Sigmoid colon (tissue), 7 donors: ENCODE measurements around the gene HOXB4. TPM values are rescaled to one million over a fixed set of nuclear protein-coding genes. Genes with fewer than 3 reads are reported as not detected.

ENCODE experiments used
- DNase-seq: peaks from one replicate; pipeline ENCODE4 v3.0.0-alpha.2; 2019
- H3K27ac ChIP-seq, 4 donors: fragments of 200-600 bp; sonication (generic); one replicate each; pipeline ENCODE4 v1.5.1; 2016 to 2019; ENCODE audit warnings: mild to moderate bottlenecking in 1 of 4
- H3K27me3 ChIP-seq, 3 donors: fragments of 200-600 bp; sonication (generic); one replicate each; pipeline ENCODE4 v1.5.1; 2019; ENCODE audit warnings: mild to moderate bottlenecking in 1 of 3
- H3K36me3 ChIP-seq, 4 donors: fragments of 200-600 bp; sonication (generic); one replicate each; pipeline ENCODE4 v1.5.1; 2016 to 2019
- H3K4me1 ChIP-seq, 4 donors: fragments of 200-600 bp; sonication (generic); one replicate each; pipeline ENCODE4 v1.5.1; 2017 to 2019
- H3K4me3 ChIP-seq, 4 donors: fragments of 200-600 bp; sonication (generic); one replicate each; pipeline ENCODE4 v1.5.1; 2017 to 2019; ENCODE audit warnings: mild to moderate bottlenecking in 2 of 4, moderate library complexity in 1 of 4
- H3K9me3 ChIP-seq, 4 donors: fragments of 200-600 bp in 3 of 4; sonication (generic) in 3 of 4; one replicate each; pipeline versions ENCODE4 v1.5.1 to v1.6.1; 2013 to 2019
- CTCF ChIP-seq, 4 experiments: fragments of 450-650 bp in 3 of 4; fragments of 200-600 bp in 1 of 4; IDR thresholded peaks; one replicate each; pipeline ENCODE4 v1.5.1; 2016 to 2019; ENCODE audit warnings: antibody characterized with exemption in 4 of 4, mild to moderate bottlenecking in 3 of 4, moderate library complexity in 2 of 4
- EP300 ChIP-seq, 4 donors: sonication (generic); formaldehyde crosslinking; IDR thresholded peaks; one replicate each; pipeline ENCODE4 v1.6.1; 2017; ENCODE audit warnings: antibody characterized with exemption in 4 of 4
- POLR2A ChIP-seq, 2 donors: fragments of 450-650 bp; IDR thresholded peaks; one replicate each; pipeline ENCODE4 v1.6.1; 2016; ENCODE audit warnings: antibody characterized with exemption in 2 of 2, mild to moderate bottlenecking in 2 of 2, moderate library complexity in 2 of 2
- POLR2AphosphoS5 ChIP-seq, 4 donors: sonication (generic); formaldehyde crosslinking; IDR thresholded peaks; one replicate each; pipeline ENCODE4 v1.6.1; 2017; ENCODE audit warnings: antibody characterized with exemption in 4 of 4
- WGBS, 2 donors: extraction: QIAGEN DNeasy Blood & Tissue Kit; methylation state at CpG; one replicate each; pipeline ENCODE4 v1.1.7; 2013; 5-methylcytosine and 5-hydroxymethylcytosine counted together
- intact Hi-C: fragments of 100-400 bp; cut with DNase I; formaldehyde crosslinking; loops from one replicate; pipeline ENCODE4 v1.15.1; 2023
- polyA plus RNA-seq, 3 donors: library from polyadenylated mRNA; stranded (reverse); fragments of 200-250 nt; gene quantifications; one replicate each; pipeline ENCODE4 v1.2.3, GENCODE V29; 2013
- total RNA-seq, 4 donors: library from RNA; depleted of rRNA; stranded (reverse); fragments of >200 nt; gene quantifications; one replicate each; pipeline ENCODE4 v1.1.0, GENCODE V29; 2016
- donor health status: healthy with polysubstance abuse.
- donor health status: Bipolar disorder and iron deficiency.
- donor health status: healthy.

The HOXB4 gene
- total and polyA plus RNA-seq, 7 donors = 0.23 to 8.3 (median 4.6) TPM

- Histone ChIP-seq H3K9me3 (no peaks in the 10 kb centered on the region), H3K27ac (peak overlapping the region; percentile 94 to 99 (median 96)), H3K4me3 (peak overlapping the region; percentile 36 to 70 (median 56)), H3K36me3 (no peaks in the 10 kb centered on the region), H3K4me1 (peaks cover 0 to 59% (median 50%) of the 10 kb centered on the region in 4 donors), H3K27me3 (no peaks in the 10 kb centered on the region)
- peak in 2 of 4 donors; percentile 15 to 39 for TF ChIP-seq POLR2AphosphoS5 (IDR thresholded peaks at IDR 0.05)
- no peak for TF ChIP-seq CTCF (IDR thresholded peaks at IDR 0.05)
- no peak for TF ChIP-seq POLR2A (IDR thresholded peaks at IDR 0.05)
- no peak for DNase-seq
- 43 to 56% methylated on average over 5 of the region's 5 CpGs for WGBS, 2 donors
- intact Hi-C loops = no loop called here
Observed at GRCh38 chr17:48587276-48588073, 9.3 kb upstream of the HOXB4 start.

- H3K4me1 ChIP-seq = peaks cover 0 to 59% (median 50%) of the 10 kb centered on the region in 4 donors
- peak overlapping the region; percentile 36 to 70 (median 56) for H3K4me3 ChIP-seq
- no peaks in the 10 kb centered on the region for H3K9me3 ChIP-seq
- DNase-seq = no peak
- peak overlapping the region; percentile 94 to 99 (median 96) for H3K27ac ChIP-seq
- intact Hi-C loops = no loop called here
- TF ChIP-seq POLR2A (IDR thresholded peaks at IDR 0.05) (no peak), EP300 (IDR thresholded peaks at IDR 0.05) (no peak), POLR2AphosphoS5 (IDR thresholded peaks at IDR 0.05) (no peak), CTCF (IDR thresholded peaks at IDR 0.05) (no peak)
- 31 to 63% methylated on average over 34 of the region's 34 CpGs for WGBS, 2 donors
- no peaks in the 10 kb centered on the region for H3K36me3 ChIP-seq
- no peaks in the 10 kb centered on the region for H3K27me3 ChIP-seq
Observed at GRCh38 chr17:48586355-48587258, 8.5 kb upstream of the HOXB4 start.

- Histone ChIP-seq H3K27me3 (no peaks in the 10 kb centered on the region), H3K4me3 (peak overlapping the region; percentile 36 to 70 (median 56)), H3K27ac (peak overlapping the region; percentile 94 to 99 (median 96)), H3K36me3 (no peaks in the 10 kb centered on the region), H3K4me1 (peaks cover 0 to 63% (median 52%) of the 10 kb centered on the region in 4 donors), H3K9me3 (no peaks in the 10 kb centered on the region)
- TF ChIP-seq EP300 (IDR thresholded peaks at IDR 0.05) = no peak
- TF ChIP-seq POLR2A (IDR thresholded peaks at IDR 0.05) = no peak
- no peak for TF ChIP-seq CTCF (IDR thresholded peaks at IDR 0.05)
- TF ChIP-seq POLR2AphosphoS5 (IDR thresholded peaks at IDR 0.05) = no peak
- no peak for DNase-seq
- intact Hi-C loops = no loop called here
- WGBS, 2 donors = 64 to 65% methylated on average over 2 of the region's 2 CpGs
Observed at GRCh38 chr17:48584223-48584741, 6.1 kb upstream of the HOXB4 start.

GRCh38 chr17:48583708-48584222 lies 5.6 kb upstream of the HOXB4 start:
- WGBS, 2 donors = 37 to 69% methylated on average over 3 of the region's 3 CpGs

More at GRCh38 chr17:48583708-48584222, 5.6 kb upstream of the HOXB4 start:
- Histone ChIP-seq H3K9me3 (no peaks in the 10 kb centered on the region), H3K4me1 (peaks cover 0 to 69% (median 52%) of the 10 kb centered on the region in 4 donors), H3K27me3 (no peaks in the 10 kb centered on the region), H3K27ac (peak overlapping the region; percentile 94 to 99 (median 96)), H3K4me3 (peak overlapping the region in 2 of 4 donors; percentile 65 to 70), H3K36me3 (no peaks in the 10 kb centered on the region)
- DNase-seq = no peak
- TF ChIP-seq POLR2A (IDR thresholded peaks at IDR 0.05) = no peak
- TF ChIP-seq POLR2AphosphoS5 (IDR thresholded peaks at IDR 0.05) = no peak
- TF ChIP-seq CTCF (IDR thresholded peaks at IDR 0.05) = no peak
- no peak for TF ChIP-seq EP300 (IDR thresholded peaks at IDR 0.05)
- intact Hi-C loops = no loop called here
